ENCODE measurements around the gene DYNC1I1.
A peak's percentile ranks its signal among the peaks of the same experiment; 100 is the strongest.

Gene DYNC1I1

GRCh38 chr7:95971716-95972115 lies 199.4 kb downstream of the DYNC1I1 start:
- TF ChIP-seq GATA3 (IDR thresholded peaks at IDR 0.05; ENCODE audit: low read depth, low read length): no peak
- TF ChIP-seq GATA2 (IDR thresholded peaks at IDR 0.05; ENCODE audit: low read depth, low read length): no peak

GRCh38 chr7:95972523-95972922 lies 200.2 kb downstream of the DYNC1I1 start:
- TF ChIP-seq GATA3 (IDR thresholded peaks at IDR 0.05; ENCODE audit: low read depth, low read length) (no peak), GATA2 (IDR thresholded peaks at IDR 0.05; ENCODE audit: low read depth, low read length) (no peak)

GRCh38 chr7:95974108-95974507 lies 201.8 kb downstream of the DYNC1I1 start:
- TF ChIP-seq GATA2 (IDR thresholded peaks at IDR 0.05; ENCODE audit: low read depth, low read length) (no peak), GATA3 (IDR thresholded peaks at IDR 0.05; ENCODE audit: low read depth, low read length) (no peak)

GRCh38 chr7:95976369-95977060 lies 204.2 kb downstream of the DYNC1I1 start:
- TF ChIP-seq GATA3 (IDR thresholded peaks at IDR 0.05; ENCODE audit: low read depth, low read length): no peak
- TF ChIP-seq GATA2 (IDR thresholded peaks at IDR 0.05; ENCODE audit: low read depth, low read length): no peak

GRCh38 chr7:95977994-95978393 lies 205.6 kb downstream of the DYNC1I1 start:
- TF ChIP-seq GATA2 (IDR thresholded peaks at IDR 0.05; ENCODE audit: low read depth, low read length): no peak

- TF ChIP-seq GATA3 (IDR thresholded peaks at IDR 0.05; ENCODE audit: low read depth, low read length) (no peak), GATA2 (IDR thresholded peaks at IDR 0.05; ENCODE audit: low read depth, low read length) (no peak)
These were observed 207.8 kb downstream of the DYNC1I1 start for GRCh38 chr7:95980167-95980566.

- TF ChIP-seq GATA2 (IDR thresholded peaks at IDR 0.05; ENCODE audit: low read depth, low read length) (no peak), GATA3 (IDR thresholded peaks at IDR 0.05; ENCODE audit: low read depth, low read length) (no peak)
These were observed 208.4 kb downstream of the DYNC1I1 start for GRCh38 chr7:95980706-95981105.

GRCh38 chr7:95986178-95986764 lies 213.9 kb downstream of the DYNC1I1 start:
- TF ChIP-seq GATA3 (IDR thresholded peaks at IDR 0.05; ENCODE audit: low read depth, low read length): no peak
- no peak for TF ChIP-seq GATA2 (IDR thresholded peaks at IDR 0.05; ENCODE audit: low read depth, low read length)

GRCh38 chr7:95989301-95989700 lies 216.9 kb downstream of the DYNC1I1 start:
- no peak for TF ChIP-seq GATA2 (IDR thresholded peaks at IDR 0.05; ENCODE audit: low read depth, low read length)
- no peak for TF ChIP-seq GATA3 (IDR thresholded peaks at IDR 0.05; ENCODE audit: low read depth, low read length)

GRCh38 chr7:95993380-95993779 lies 221.0 kb downstream of the DYNC1I1 start:
- no peak for TF ChIP-seq GATA3 (IDR thresholded peaks at IDR 0.05; ENCODE audit: low read depth, low read length)
- no peak for TF ChIP-seq GATA2 (IDR thresholded peaks at IDR 0.05; ENCODE audit: low read depth, low read length)

GRCh38 chr7:95996174-95996573 lies 223.8 kb downstream of the DYNC1I1 start:
- no peak for TF ChIP-seq GATA3 (IDR thresholded peaks at IDR 0.05; ENCODE audit: low read depth, low read length)
- TF ChIP-seq GATA2 (IDR thresholded peaks at IDR 0.05; ENCODE audit: low read depth, low read length): no peak

GRCh38 chr7:95996886-95997285 lies 224.5 kb downstream of the DYNC1I1 start:
- TF ChIP-seq GATA3 (IDR thresholded peaks at IDR 0.05; ENCODE audit: low read depth, low read length) (no peak), GATA2 (IDR thresholded peaks at IDR 0.05; ENCODE audit: low read depth, low read length) (no peak)

- no peak for TF ChIP-seq GATA3 (IDR thresholded peaks at IDR 0.05; ENCODE audit: low read depth, low read length)
- TF ChIP-seq GATA2 (IDR thresholded peaks at IDR 0.05; ENCODE audit: low read depth, low read length): no peak
These were observed 225.3 kb downstream of the DYNC1I1 start for GRCh38 chr7:95997632-95998031.

- TF ChIP-seq GATA3 (IDR thresholded peaks at IDR 0.05; ENCODE audit: low read depth, low read length) (no peak), GATA2 (IDR thresholded peaks at IDR 0.05; ENCODE audit: low read depth, low read length) (no peak)
These were observed 227.1 kb downstream of the DYNC1I1 start for GRCh38 chr7:95999481-95999880.

- TF ChIP-seq GATA2 (IDR thresholded peaks at IDR 0.05; ENCODE audit: low read depth, low read length) (peak; percentile 57; the same call in 1 of the 2 replicates), GATA3 (IDR thresholded peaks at IDR 0.05; ENCODE audit: low read depth, low read length) (0 out of 2 replicates have a peak, but pooled peaks have one; percentile 57)
These were observed 232.2 kb downstream of the DYNC1I1 start for GRCh38 chr7:96004578-96004977.
